ENCODE data around the gene KPNA2. TPM values are rescaled to one million over a fixed set of nuclear protein-coding genes. Genes with fewer than 3 reads are reported as not detected.
A peak's percentile ranks its signal among the peaks of the same experiment; 100 is the strongest.
"Not testable (repeated sequence)": the region's sequence is repeated elsewhere in the genome, so short reads cannot be mapped to it uniquely, and the experiment has no call there.

KPNA2 gene
- total RNA-seq (2014; rRNA removed; shearing (Covaris generic)): 188 and 239 TPM in 2 replicates

DNA sequence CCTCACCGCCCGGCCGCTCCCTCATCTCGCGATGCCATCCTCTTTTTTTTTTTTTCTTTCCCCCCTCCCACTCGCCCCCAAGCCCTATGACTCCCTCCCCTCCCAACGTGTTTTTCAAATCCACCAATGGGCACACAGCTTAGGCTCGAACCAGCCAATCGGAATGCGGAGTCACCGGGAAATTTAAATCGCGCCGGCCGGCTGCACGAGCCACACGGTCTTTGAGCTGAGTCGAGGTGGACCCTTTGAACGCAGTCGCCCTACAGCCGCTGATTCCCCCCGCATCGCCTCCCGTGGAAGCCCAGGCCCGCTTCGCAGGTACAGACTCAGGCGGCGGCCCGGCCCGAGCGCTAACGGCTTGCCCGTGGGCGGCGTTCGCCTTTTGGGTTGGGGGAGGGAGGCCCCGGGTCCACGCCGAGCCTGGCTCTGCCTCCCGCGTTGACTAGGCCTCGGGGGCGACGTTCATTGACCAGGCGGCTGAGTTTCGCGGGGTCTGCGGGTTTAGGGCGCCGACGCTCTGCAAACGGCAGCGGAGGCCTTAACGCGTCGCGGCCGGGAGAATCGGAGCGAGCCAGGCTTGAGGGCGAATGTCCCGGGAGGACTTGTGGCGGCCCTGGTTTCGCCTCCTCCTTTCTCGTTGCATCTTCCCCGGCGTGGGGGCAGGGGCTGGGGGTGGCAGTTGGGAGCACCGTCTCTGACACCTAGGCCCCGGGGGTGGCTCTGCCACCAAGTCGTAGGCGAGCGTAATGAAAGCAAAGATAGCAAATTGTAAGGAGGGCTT lies at the start of gene KPNA2:
Gene KPNA2, plus strand, starts transcription at position 213 of the 781 bp plus-strand sequence. CDS start 1,398 bp downstream, outside the sequence.
- DNase-seq (ENCODE audit: low read depth): peak; percentile 96

DNA sequence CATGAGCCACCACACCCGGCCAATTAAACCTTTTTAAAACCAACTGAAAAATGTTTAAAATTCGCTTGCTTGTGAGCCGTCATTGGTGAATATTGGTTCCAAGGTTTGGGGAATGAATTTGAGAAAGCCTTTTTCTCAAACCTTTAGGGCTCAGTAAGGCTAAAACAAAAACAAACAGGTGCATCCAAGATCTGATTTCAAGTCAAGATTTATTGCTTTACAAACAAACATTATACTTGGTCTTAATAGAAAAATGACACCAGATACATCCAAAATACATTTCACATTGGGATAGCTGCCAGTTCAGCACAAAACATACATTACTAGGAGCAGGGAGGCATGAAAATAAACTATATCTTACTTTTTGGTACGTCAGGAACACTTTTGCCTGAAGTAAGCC lies 44.6 kb upstream of the KPNA2 start:
- no peak for DNase-seq (ENCODE audit: low read depth)

DNA sequence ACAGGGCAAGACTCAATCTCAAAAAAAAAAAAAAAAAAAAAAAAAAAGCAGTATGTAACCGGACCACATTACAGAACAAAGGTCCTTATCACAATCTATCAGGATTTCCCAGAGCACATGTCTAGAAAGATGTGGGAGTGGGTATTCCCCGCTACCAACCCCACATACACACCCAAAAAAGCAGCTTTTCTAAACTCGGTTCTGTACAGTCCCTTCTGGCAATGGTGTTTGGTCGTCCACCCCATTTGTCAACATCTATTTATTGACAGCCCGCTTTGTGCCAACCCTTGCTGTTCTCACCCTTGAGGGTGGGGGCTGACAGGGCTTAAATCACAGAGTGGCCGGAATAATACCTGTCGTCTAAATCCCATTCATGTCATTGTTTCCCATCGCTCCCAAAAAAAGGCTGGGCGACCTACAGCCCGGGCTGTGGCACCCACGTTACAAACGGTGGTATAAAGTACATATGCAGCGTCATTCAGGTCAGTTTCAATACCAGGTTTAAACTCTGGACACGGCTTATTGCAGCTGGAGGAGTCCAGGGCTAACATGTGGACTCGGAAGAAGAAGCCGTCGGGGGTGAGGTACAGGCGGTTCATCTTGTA lies 42.9 kb upstream of the KPNA2 start:
- DNase-seq (ENCODE audit: low read depth): no peak

DNA sequence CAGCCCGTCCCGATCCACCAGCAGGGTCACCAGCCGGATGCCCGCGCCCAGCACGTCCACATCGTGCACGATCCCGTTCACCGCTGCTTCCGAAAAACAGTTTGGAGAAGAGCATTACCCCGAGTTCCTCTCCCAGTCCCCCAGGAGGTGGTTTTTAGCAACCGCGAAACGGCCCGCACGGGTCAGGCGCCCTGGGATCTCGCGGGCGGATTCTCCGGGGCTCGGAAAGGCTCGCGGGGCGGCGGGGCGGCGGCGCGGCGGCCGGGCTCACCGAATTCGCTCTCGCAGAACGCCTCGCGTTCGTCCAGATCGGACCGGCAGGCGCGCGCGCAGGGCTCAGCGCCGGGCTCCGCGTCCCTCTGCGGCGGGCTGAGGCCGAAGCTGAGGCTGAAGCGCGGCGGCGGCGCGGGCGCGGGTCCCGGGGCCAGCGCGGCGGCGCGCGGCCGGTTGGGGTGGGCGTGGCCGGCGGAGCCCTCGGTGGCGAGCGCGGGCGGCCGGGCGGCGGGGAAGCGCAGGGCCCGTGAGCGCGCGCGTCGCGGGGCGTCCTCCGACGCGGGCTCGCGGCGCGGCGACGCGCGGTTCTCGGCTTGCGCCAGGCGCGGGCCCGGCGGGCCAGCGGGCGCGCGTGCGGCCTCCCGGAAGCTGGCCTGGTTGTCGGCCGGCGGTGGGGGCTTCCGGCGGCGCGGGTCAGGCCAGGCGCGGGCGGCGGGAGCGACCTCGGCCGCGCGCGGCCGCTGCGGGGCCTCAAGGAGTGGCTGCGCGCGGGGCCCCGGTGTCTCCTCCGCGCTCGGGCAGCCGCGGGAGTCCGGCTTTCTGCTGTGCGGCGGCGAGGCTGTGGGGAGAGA lies 42.2 kb upstream of the KPNA2 start:
- DNase-seq (ENCODE audit: low read depth): peak; percentile 75

DNA sequence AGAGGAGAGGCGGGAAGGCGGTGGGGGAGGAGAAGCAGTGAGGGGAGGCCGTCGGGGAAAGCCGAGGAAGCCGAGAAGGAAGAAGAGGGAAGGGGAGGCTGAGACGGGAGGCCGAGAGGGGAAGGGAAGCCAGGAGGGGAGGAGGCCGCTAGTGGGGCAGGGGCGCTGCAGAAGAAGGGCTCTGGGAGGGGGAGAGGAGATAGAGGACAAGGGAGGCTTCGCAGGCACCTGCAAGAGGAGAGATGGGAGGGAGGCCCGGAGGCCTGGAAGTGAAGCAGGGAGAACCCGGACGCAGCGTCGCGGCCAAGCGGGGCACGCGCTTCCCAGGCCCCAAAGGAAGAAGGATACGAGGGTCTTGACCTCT lies 41.6 kb upstream of the KPNA2 start:
- no peak for DNase-seq (ENCODE audit: low read depth)

DNA sequence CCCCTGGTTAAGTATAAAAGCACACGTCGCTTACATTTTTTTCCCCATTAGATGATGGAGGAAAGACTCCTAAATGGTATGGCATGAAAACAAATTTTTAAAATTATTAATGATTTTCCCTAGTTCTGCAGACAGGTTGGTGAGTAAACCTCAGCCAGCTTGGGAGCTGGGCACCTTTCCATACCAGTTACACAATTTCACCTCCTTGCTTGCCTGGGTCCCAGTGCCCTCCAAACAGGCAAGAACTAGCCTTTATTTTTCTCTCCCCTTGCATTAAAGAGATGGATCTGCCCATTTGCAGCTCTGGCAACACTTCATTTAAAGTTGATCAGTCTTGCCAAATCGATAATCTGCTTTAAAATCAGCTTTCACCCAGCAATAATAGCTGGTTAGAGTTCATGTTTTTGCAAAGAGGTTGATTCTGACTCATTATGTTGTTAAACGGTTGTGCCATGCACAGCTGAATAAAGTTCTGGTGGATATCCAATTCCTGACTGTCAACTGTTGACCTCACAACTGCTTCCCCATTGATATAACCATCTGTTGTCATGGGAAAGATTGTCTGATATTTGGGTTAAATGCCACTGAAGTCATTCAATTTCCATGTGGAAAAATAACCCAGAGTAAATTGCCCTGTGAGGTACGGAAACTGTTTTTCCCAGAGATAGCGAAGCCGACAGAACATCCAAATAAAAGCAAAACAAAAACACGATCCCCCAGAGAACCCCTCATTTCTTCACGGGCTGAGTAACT lies 40.5 kb upstream of the KPNA2 start:
- peak; percentile 87 for DNase-seq (ENCODE audit: low read depth)

DNA sequence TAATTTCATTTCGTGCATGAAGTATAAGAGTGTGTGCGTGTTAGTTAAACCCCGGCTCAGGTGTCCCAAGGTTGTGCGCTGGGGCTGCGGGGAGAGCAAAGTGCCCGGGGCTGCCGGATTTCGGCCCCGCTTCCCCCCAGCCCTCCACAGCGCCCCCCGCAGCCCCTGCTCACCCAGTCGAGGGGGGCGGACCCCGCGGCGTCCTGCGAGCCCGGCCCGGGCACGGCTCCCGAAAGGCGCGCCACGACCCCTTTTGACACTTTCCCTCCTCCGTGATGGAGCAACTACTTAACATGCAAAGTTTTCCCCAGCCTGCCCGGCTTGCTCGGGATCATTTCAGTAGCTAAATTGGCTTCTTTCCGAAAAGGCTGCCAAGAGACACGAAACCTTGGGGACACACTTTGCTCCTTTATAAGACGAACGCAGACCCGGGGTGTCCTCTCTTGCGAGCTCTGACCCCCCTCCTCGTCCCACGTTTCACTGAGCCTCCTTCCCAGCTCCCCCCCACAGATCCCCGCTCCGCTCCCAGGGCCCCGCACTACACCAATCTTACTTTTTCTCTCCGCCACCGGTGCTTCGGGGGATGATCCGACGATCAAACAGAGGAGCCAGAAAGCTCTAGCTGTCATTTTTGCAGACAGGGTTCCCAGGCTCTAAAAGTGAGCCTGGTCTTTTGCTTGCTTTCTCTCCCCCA lies 39.8 kb upstream of the KPNA2 start:
- peak; percentile 20 for DNase-seq (ENCODE audit: low read depth)

DNA sequence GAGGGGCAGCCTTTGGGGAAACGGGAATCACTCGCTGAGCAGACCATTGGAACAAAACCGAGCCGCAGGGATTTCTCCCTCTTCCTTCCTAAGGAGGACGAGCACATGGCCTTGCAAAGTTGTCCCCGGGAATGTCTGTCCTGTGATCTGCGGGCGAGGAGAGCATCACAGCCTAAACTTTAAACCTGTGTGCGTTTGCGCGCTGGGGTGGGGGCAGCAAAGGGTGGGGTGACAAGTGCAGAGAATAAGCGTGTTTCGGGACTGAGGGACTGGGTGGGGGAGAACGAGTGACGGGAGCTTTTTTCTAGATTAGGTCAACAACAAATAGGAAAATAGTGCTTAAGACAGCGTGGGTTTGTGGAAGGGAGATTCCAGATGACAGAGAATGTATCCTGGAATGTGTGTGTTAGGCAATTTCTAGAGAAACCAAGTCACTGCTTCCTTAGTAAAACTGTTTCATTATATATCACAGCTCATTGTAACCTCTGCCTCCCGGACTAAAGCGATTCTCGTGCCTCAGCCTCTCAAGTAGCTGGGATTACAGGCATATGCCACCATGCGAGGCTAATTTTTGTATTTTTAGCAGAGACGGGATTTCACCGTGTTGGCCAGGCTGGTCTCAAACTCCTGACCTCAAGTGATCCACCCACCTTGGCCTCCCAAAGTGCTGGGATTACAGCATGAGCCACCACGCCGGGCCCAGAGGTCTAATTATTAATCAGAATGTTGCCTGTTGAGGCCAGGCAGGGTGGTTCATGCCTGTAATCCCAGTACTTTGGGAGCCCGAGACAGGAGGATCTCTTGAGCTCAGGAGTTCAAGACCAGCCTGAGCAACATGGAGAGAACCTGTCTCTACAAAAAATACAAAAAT lies 39.0 kb upstream of the KPNA2 start, which contains the start of gene C17orf58:
Gene C17orf58, minus strand, starts transcription at position 169 of the 871 bp plus-strand sequence. CDS start 271 bp downstream, outside the sequence.
- DNase-seq (ENCODE audit: low read depth): not testable (repeated sequence)

DNA sequence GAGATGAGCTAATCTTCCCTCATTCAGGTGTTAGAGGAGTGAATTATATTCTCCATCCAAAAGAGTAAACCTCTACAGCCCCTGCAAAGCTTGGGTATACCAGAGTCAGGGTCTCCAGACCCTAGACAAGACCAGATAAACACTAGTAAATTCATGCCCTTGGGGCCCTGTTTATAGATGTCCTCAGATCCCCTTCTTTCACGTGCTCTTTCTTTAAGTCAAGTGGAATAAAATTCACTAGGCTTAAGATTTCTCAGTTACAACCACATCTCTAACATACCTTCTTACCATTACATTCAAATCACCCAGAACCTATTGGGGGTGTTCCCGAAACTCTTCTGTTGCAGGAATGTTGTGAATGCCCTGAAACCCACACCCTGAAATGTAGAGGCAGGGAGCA lies 37.1 kb upstream of the KPNA2 start:
- DNase-seq (ENCODE audit: low read depth): peak; percentile 15

DNA sequence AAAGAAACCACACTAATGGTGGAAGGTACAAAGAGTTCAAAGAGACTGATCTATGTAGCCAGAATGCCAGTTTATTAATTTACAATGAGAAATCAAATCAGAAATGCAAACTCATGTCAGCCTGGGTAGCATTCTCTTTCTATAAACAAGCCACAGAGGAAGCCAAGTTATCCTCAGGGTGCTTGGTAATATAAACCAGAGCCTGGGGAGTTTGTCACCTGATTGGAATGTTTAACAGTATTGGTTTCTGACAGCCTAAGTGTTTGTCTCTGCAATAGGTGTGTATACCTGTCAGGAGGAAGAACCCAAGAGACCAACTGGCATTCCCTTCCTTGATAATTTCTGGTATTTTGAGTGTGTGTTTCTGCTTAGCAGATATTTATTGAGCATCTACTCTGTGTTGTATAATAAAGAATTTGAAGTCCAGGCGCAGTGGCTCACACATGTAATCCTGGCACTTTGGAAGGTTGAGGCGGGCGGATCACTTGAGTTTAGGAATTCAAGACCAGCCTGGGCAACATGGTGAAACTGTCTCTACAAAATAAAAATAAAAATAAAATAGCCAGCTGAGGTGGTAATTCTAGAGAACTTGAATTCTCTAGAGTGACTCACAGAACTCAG lies 36.1 kb upstream of the KPNA2 start:
- DNase-seq (ENCODE audit: low read depth): peak; percentile 70

DNA sequence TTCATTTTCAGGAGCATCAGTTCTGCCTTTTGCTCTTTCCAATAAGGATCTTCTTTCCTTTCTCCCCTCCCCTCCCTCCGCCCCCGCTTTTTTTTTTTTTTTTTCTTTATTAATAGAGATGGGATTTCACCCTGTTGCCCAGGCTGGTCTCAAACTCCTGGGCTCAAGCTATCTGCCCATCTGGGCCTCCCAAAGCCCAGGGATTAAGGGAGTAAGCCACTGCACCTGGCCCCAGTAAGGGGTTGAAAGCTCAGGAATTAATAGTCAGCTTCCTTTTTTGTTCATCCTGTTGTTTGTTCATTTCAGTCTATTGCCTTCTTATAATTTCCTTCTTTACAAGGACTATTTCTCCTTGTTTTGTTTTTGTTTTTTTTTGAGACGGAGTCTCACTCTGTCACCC lies 31.3 kb upstream of the KPNA2 start:
- DNase-seq (ENCODE audit: low read depth): no peak

DNA sequence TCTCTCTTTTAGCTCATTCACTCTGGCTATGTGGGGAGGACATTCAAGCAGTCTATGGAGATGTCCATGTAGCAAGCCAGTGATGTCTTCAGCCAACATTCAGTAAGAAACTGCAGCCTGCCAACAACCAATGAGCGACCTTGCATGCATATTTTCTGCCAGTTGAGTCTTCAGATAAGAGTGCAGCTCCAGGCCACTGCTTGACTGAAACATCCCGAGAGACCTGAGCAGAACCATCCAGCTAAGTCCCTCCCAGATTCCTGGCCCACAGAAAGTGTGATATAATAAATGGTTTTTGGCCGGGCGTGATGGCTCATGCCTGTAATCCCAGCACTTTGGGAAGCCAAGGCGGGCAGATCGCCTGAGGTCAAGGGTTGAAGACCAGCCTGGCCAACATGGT lies 28.7 kb upstream of the KPNA2 start:
- no peak for DNase-seq (ENCODE audit: low read depth)

DNA sequence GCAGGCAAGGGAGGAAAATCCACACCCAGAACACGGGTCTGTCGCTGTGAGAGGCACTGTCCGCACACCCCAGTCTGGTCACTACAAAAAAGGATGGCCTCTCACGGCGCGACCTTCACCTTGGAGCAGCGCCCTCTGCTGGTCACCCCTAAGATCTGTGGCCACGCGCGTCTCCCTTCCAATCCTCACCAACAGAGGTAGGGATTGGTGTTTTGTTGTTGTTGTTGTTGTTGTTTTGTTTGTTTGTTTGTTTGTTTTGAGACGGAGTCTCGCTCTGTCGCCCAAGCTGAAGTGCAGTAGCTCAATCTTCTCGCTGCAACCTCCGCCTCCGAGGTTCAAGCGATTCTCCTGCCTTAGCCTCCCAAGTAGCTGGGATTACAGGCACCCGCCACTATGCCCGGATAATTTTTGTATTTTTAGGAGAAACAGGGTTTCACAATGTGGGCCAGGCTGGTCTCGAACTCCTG lies 24.3 kb upstream of the KPNA2 start:
- DNase-seq (ENCODE audit: low read depth): peak; percentile 35

DNA sequence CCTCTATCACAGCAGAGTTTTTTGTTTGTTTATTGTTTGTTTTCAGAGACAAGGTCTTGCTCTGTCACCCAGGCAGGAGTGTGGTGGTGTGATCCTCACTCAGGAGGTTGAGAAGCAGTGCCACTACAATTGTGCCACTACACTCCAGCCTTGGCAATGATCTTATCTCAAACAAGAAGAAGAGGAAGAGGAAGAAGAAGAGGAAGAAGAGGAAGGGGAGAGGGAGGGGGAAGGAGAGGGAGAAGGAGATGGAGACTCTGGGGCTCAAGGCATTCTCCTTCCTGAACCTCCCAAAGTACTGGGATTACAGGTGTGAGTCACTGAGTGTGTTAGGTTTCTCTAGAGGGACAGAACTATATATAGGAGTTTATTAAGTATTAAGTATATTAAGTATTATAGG lies 22.1 kb upstream of the KPNA2 start:
- no peak for DNase-seq (ENCODE audit: low read depth)

DNA sequence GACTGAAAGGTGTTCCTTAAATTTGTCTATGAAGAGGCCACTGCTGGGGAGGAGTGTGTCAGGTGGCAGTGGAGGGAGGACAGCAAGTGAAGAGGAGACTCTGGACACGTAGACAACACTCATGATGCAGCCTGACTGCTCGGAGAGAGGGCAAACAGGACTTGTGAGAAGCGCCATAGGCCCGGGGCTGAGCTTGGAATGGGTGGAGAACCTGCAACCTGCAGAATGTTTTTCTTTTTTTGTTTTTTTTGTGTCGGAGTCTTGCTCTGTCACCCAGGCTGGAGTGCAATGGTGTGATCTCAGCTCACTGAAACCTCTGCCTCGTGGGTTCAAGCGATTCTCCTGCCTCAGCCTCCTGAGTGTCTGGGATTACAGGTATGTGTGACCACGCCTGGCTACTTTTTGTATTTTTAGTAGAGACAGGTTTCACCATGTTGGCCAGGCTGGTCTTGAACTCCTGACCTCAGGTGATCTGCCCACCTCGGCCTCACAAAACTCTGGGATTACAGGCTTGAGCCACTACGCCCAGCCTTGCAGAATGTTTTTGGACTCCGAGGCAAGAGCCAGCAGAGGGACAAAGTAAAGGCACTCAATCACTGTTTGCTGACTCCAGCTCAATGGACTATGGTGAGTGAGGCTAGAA lies 20.3 kb upstream of the KPNA2 start:
- DNase-seq (ENCODE audit: low read depth): no peak

DNA sequence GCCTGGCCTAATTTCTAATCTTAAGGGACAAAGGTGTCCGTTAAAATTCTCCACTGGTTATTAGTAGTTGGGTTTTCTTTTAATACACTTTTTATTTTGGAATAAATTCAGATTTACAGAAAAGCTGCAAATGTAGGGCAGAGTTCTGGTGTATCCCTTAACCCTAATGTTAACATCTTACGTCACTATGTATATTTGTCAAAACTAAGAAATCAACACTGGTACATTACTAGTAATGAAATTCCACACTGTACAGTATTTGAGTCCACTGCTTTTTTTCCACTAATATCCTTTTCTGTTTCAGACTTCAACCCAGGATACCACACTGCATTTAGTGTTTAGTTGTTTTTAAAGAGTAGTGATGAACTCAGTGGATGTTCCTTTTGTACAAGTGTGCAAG lies 18.7 kb upstream of the KPNA2 start:
- DNase-seq (ENCODE audit: low read depth): no peak

DNA sequence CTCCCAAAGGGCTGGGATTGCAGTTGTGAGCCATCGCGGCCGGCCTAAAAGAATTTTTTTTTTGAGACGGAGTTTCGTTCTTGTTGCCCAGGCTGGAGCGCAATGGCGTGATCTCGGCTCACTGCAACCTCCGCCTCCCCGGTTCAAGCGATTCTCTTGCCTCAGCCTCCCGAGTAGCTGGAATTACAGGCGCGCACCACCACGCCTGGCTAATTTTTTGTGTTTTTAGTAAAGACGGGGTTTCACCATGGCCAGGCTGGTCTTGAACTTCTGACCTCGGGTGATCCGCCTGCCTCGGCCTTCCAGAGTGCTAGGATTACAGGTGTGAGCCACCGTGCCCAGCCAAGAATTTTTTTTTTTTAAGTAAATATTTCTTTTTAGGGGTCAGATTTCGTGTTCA lies 17.0 kb upstream of the KPNA2 start:
- DNase-seq (ENCODE audit: low read depth): not testable (repeated sequence)

DNA sequence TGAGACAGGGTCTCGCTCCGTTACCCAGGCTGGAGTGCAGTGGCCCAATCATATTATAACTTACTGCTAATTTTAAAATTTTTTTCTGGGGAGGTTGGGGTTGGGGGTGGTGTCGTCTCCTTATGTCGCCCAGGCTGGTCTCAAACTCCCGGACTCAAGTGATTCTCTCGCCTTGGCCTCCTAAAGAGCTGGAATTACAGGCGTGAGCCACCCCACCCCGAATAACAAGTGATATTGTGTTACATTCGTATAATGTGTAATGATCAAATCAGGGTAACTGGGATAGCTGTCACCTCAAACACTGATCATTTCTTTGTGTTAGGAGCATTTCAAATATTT lies 16.2 kb upstream of the KPNA2 start:
- DNase-seq (ENCODE audit: low read depth): no peak

All from M059J (cell line).